ENCODE measurements around the gene VSIG10. TPM values are rescaled to one million over a fixed set of nuclear protein-coding genes. Genes with fewer than 3 reads are reported as not detected.

Gene VSIG10
- total and polyA plus RNA-seq, 8 donors = 32.4 to 42.0 (median 36.5) TPM

DNA sequence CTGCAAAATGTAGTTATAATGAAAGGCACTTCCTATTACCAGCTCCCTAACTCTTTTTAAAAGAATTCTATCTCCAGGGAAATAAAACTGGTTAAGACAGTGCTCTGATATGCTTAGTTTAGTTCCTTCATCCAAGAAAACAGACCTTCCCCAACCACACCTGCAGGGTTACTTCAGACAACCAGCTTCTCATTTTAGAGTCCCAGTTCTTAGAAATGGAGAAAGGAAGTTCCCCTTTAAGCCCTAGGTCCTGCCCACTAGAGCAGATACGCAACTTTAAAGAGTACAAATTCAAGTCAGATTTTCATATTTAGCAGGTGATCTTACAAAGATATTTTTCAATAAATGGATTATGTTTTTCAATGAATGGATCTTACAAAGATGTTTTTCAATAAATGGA, 38.4 kb downstream of the VSIG10 start:
- Histone ChIP-seq H3K4me3 (no peak overlapping the region), H3K27me3 (no peaks in the 10 kb centered on the region), H3K4me1 (peaks cover 0 to 40% of the 10 kb centered on the region in 2 donors), H3K27ac (peak overlapping the region; percentile 19 to 59), H3K36me3 (no peaks in the 10 kb centered on the region), H3K9me3 (no peaks in the 10 kb centered on the region)
- TF ChIP-seq, protein P1, sequence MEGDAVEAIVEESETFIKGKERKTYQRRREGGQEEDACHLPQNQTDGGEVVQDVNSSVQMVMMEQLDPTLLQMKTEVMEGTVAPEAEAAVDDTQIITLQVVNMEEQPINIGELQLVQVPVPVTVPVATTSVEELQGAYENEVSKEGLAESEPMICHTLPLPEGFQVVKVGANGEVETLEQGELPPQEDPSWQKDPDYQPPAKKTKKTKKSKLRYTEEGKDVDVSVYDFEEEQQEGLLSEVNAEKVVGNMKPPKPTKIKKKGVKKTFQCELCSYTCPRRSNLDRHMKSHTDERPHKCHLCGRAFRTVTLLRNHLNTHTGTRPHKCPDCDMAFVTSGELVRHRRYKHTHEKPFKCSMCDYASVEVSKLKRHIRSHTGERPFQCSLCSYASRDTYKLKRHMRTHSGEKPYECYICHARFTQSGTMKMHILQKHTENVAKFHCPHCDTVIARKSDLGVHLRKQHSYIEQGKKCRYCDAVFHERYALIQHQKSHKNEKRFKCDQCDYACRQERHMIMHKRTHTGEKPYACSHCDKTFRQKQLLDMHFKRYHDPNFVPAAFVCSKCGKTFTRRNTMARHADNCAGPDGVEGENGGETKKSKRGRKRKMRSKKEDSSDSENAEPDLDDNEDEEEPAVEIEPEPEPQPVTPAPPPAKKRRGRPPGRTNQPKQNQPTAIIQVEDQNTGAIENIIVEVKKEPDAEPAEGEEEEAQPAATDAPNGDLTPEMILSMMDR (IDR thresholded peaks at IDR 0.05) = no peak
- no peak for DNase-seq
- intact Hi-C loops (cut with DNase I) = no loop called here
- ATAC-seq = no peak

DNA sequence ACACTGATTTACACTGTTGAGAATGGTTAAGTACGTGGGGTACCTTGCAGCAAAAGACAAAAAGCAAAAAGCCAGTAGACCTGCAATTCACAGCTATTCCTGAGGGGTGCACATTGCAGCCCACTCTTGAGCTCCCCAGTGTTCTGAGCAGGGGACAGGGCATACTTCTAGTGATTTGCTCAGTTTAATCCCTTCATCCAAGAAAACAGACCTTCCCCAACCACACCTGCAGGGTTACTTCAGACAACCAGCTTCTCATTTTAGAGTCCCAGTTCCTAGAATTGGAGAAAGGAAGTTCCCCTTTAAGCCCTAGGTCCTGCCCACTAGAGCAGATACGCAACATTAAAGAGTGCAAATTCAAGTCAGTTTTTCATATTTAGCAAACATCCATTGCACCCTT, 39.2 kb downstream of the VSIG10 start:
- H3K4me1 ChIP-seq = peaks cover 0 to 44% of the 10 kb centered on the region in 2 donors
- ATAC-seq (no peak), DNase-seq (no peak)
- H3K27ac ChIP-seq = peak overlapping the region; percentile 19 to 59
- H3K4me3 ChIP-seq = no peak overlapping the region
- TF ChIP-seq, protein P1 (IDR thresholded peaks at IDR 0.05) = no peak
- H3K36me3 ChIP-seq = no peaks in the 10 kb centered on the region
- intact Hi-C loops (cut with DNase I) = no loop called here
- no peaks in the 10 kb centered on the region for H3K27me3 ChIP-seq
- no peaks in the 10 kb centered on the region for H3K9me3 ChIP-seq

DNA sequence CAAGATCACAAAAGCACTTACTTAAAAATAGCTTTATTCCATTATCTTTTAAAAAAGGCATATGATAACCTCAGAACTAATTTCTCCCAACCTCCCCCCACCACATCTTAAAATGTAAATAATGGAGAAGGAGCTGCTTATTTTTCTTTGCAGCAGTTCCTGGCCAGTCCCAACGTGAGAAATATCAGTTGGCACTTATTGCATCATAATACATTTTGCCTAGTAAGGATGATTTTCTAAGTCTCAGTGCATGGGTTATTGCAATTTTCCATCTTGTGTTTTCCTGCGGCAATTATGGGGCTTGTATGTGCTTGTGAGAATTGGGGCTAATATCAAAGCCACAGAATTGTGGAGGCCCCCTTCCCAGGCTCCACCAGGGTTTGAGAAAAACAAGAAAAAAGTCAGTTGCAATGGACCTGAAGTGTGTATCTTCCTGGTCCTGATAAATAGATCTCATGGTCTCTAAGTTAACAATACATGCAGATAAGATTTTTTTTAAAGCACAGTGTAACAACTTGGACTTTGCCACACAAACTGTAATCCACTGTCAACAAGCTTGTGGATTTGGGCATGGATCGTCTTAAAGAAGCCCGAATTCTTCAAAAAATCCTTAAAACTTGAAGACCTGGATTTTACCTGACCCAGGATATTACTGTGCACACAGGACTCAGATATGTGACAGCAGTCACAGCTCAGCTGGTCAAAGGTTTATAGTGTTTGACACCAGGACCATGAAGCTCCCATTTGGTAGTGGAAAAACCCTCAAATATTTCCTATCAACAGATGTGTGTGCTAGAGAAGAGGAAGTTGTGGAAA, 40.0 kb downstream of the VSIG10 start:
- intact Hi-C loops (cut with DNase I) = no loop called here
- TF ChIP-seq, protein P1 (IDR thresholded peaks at IDR 0.05) = no peak
- no peaks in the 10 kb centered on the region for H3K9me3 ChIP-seq
- DNase-seq (peak in 2 of 4 donors; percentile 26 to 52), ATAC-seq (no peak)
- H3K27ac ChIP-seq = peak overlapping the region in 1 of 2 donors; percentile 59
- H3K36me3 ChIP-seq = no peaks in the 10 kb centered on the region
- H3K4me3 ChIP-seq = no peak overlapping the region
- no peaks in the 10 kb centered on the region for H3K27me3 ChIP-seq
- H3K4me1 ChIP-seq = peaks cover 0 to 49% of the 10 kb centered on the region in 2 donors

DNA sequence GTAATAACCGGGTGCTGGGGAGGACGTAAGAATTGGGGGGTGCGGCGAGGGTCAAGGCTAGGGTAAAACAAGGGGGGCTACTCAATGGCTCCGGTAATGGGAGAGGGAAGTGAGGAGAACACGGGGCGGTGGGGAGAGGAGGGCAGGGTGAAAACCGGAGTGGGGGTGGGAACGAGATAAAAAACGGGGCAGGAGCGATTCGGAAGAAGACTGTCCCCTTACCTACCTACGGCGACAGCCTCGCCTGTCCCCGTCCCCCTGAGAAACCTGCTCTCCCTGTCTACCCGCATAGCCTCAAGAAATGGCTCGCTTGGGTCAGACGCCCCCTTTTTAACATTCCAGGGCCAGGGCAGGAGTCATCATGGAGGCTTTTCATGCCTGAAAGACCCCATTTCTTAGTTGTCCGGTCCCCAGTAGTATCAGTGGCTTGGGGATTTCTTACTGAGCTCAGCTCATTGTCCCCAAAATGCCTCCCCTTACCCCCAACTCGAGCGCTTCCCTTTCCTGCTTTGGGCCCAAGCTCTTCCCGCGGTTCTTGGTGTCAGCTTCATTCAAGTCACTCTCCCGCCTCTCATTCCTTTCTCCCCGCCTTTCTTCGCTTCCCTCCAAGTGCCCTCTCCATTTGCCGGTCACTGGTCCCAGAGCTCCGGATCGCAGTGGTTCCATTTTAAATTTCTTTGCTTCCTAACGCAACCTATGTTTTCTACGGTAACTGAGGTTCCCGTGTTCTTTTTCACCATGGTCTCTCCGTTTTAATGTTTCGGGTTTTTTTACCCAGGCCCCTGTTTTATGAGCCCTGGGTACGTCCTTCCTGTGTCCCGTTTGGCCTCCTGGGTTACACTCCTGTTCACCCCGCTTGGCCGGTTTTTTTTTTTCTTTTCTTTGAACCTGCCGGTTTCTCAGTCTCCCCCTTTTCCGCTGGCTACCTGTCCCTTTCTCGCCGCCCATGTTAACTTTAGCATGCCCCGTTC, 41.7 kb downstream of the VSIG10 start:
- peak overlapping the region; percentile 46 to 81 for H3K4me3 ChIP-seq
- intact Hi-C loops (cut with DNase I) = no loop called here
- DNase-seq (peak in 3 of 4 donors; percentile 52 to 63 (median 53)), ATAC-seq (peak; percentile 54)
- no peaks in the 10 kb centered on the region for H3K27me3 ChIP-seq
- TF ChIP-seq, protein P1 (IDR thresholded peaks at IDR 0.05) = no peak
- H3K36me3 ChIP-seq = no peaks in the 10 kb centered on the region
- H3K9me3 ChIP-seq = no peaks in the 10 kb centered on the region
- H3K27ac ChIP-seq = peak overlapping the region; percentile 93 to 96
- peaks cover 0 to 52% of the 10 kb centered on the region in 2 donors for H3K4me1 ChIP-seq

All from left lung (tissue), 10 donors.